H9 (cell line): ENCODE measurements around the gene SSBP3. TPM values are rescaled to one million over a fixed set of nuclear protein-coding genes. Genes with fewer than 3 reads are reported as not detected.

Experiments used
- DNase-seq: peaks from one replicate; pipeline ENCODE4 v3.0.0-alpha.2; 2017
- H2AFZ ChIP-seq: one replicate; pipeline ENCODE4 v1.6.1; 2013; ENCODE audit warnings: mild to moderate bottlenecking, low read length, control low read depth, moderate library complexity
- H2AK5ac ChIP-seq: 2 replicates; pipeline ENCODE4 v1.6.1; 2013; ENCODE audit warnings: low read length, control low read depth, mixed read lengths; ENCODE audit not compliant: insufficient read length
- H2BK120ac ChIP-seq: one replicate; pipeline ENCODE4 v1.6.1; 2013; ENCODE audit warnings: low read depth, mild to moderate bottlenecking, low read length, control low read depth, inconsistent platforms; ENCODE audit not compliant: poor library complexity, severe bottlenecking
- H2BK12ac ChIP-seq: 2 replicates; pipeline ENCODE4 v1.6.1; 2013; ENCODE audit warnings: low read length, control low read depth, mixed read lengths, low read depth; ENCODE audit not compliant: insufficient read length
- H2BK15ac ChIP-seq: 2 replicates; pipeline ENCODE4 v1.6.1; 2013; ENCODE audit warnings: low read depth, low read length, control low read depth
- H2BK20ac ChIP-seq: one replicate; pipeline ENCODE4 v1.6.1; 2013; ENCODE audit warnings: low read depth, mild to moderate bottlenecking, low read length, control low read depth, inconsistent platforms; ENCODE audit not compliant: poor library complexity, severe bottlenecking
- H2BK5ac ChIP-seq: 2 replicates; pipeline ENCODE4 v1.6.1; 2013; ENCODE audit warnings: low read length, control low read depth, mixed read lengths; ENCODE audit not compliant: insufficient read length
- H3K14ac ChIP-seq: 2 replicates; pipeline ENCODE4 v1.6.1; 2013; ENCODE audit warnings: low read length, control low read depth; ENCODE audit not compliant: insufficient read depth
- H3K18ac ChIP-seq: 2 replicates; pipeline ENCODE4 v1.6.1; 2013; ENCODE audit warnings: low read depth, mild to moderate bottlenecking, mixed read lengths, low read length, control low read depth; ENCODE audit not compliant: insufficient read length
- H3K23ac ChIP-seq: 2 replicates; pipeline ENCODE4 v1.6.1; 2013; ENCODE audit warnings: low read length, control low read depth, mixed read lengths, low read depth; ENCODE audit not compliant: insufficient read length
- H3K23me2 ChIP-seq: 2 replicates; pipeline ENCODE4 v1.6.1; 2013; ENCODE audit warnings: low read depth, mild to moderate bottlenecking, mixed read lengths, low read length, control low read depth; ENCODE audit not compliant: insufficient read length, poor library complexity, severe bottlenecking
- H3K27ac ChIP-seq: 2 replicates; pipeline ENCODE4 v1.5.1; 2013; ENCODE audit warnings: low read length, control low read depth, mixed read lengths, low read depth; ENCODE audit not compliant: insufficient read length
- H3K27me3 ChIP-seq: 2 replicates; pipeline ENCODE4 v1.6.1; 2013; ENCODE audit warnings: low read length, control low read depth, inconsistent platforms; ENCODE audit not compliant: insufficient read depth
- H3K4ac ChIP-seq: 2 replicates; pipeline ENCODE4 v1.6.1; 2013; ENCODE audit warnings: low read depth, mild to moderate bottlenecking, control low read depth, inconsistent platforms, low read length, moderate library complexity
- H3K4me1 ChIP-seq: 2 replicates; pipeline ENCODE4 v1.6.1; 2013; ENCODE audit warnings: low read length, control low read depth, inconsistent platforms; ENCODE audit not compliant: insufficient read depth
- H3K4me2 ChIP-seq: 2 replicates; pipeline ENCODE4 v1.6.1; 2013; ENCODE audit warnings: low read length, control low read depth, mixed read lengths; ENCODE audit not compliant: insufficient read length, insufficient read depth
- H3K56ac ChIP-seq: 2 replicates; pipeline ENCODE4 v1.6.1; 2013; ENCODE audit warnings: low read depth, mild to moderate bottlenecking, mixed read lengths, low read length, control low read depth; ENCODE audit not compliant: insufficient read length
- H3K79me1 ChIP-seq: 2 replicates; pipeline ENCODE4 v1.6.1; 2013; ENCODE audit warnings: low read depth, mild to moderate bottlenecking, moderate library complexity, low read length, control low read depth, inconsistent platforms; ENCODE audit not compliant: insufficient read depth, poor library complexity, severe bottlenecking
- H3K79me2 ChIP-seq: 2 replicates; pipeline ENCODE4 v1.6.1; 2013; ENCODE audit warnings: low read length, control low read depth, inconsistent platforms; ENCODE audit not compliant: insufficient read depth
- H3K9ac ChIP-seq: 2 replicates; pipeline ENCODE4 v1.6.1; 2013; ENCODE audit warnings: low read length, control low read depth, mixed read lengths; ENCODE audit not compliant: insufficient read length; ENCODE audit errors: extremely low read depth
- H3K9me3 ChIP-seq: one replicate; pipeline ENCODE4 v1.6.1; 2013; ENCODE audit warnings: low read depth, low read length, inconsistent platforms; ENCODE audit not compliant: control insufficient read depth
- H3T11ph ChIP-seq: one replicate; pipeline ENCODE4 v1.6.1; 2013; ENCODE audit warnings: mild to moderate bottlenecking, low read length, control low read depth, inconsistent platforms
- H4K20me1 ChIP-seq: one replicate; pipeline ENCODE4 v1.6.1; 2013; ENCODE audit not compliant: control insufficient read depth, insufficient read length, insufficient read depth
- H4K5ac ChIP-seq: 2 replicates; pipeline ENCODE4 v1.6.1; 2013; ENCODE audit warnings: low read depth, mild to moderate bottlenecking, mixed read lengths, low read length, control low read depth; ENCODE audit not compliant: insufficient read length
- H4K8ac ChIP-seq: replicated peaks from 2 replicates; pipeline ENCODE4 v1.6.1; 2013; ENCODE audit warnings: low read length, control low read depth, mixed read lengths, low read depth; ENCODE audit not compliant: insufficient read length
- H4K91ac ChIP-seq: 2 replicates; pipeline ENCODE4 v1.6.1; 2013; ENCODE audit warnings: low read depth, mild to moderate bottlenecking, moderate library complexity, mixed read lengths, low read length, control low read depth; ENCODE audit not compliant: insufficient read length
- H3K27ac Mint-ChIP-seq, 3 experiments: 2 replicates in 2 of 3; 3 replicates in 1 of 3; pipeline ENCODE4 v1.8.0; 2020 to 2021; ENCODE audit warnings: mixed read lengths in 3 of 3, mild to moderate bottlenecking in 1 of 3, moderate library complexity in 1 of 3
- H3K27me3 Mint-ChIP-seq: 2 replicates; pipeline ENCODE4 v1.8.0; 2021; ENCODE audit warnings: low read depth, mild to moderate bottlenecking, moderate library complexity, mixed read lengths
- H3K36me3 Mint-ChIP-seq, 3 experiments: 2 replicates in 2 of 3; 3 replicates in 1 of 3; pipeline ENCODE4 v1.8.0; 2020 to 2021; ENCODE audit warnings: low read depth in 3 of 3, mixed read lengths in 3 of 3; ENCODE audit not compliant: insufficient read depth in 1 of 3
- H3K4me1 Mint-ChIP-seq, 2 experiments: 2 replicates each; pipeline ENCODE4 v1.8.0; 2020; ENCODE audit warnings: mixed read lengths in 2 of 2
- H3K4me3 Mint-ChIP-seq, 2 experiments: 2 replicates in 1 of 2; 3 replicates in 1 of 2; pipeline ENCODE4 v1.8.0; 2020 to 2021; ENCODE audit warnings: mild to moderate bottlenecking in 2 of 2, mixed read lengths in 2 of 2, moderate library complexity in 1 of 2
- H3K9me3 Mint-ChIP-seq, 2 experiments: 2 replicates in 1 of 2; 3 replicates in 1 of 2; pipeline ENCODE4 v1.8.0; 2020; ENCODE audit warnings: mild to moderate bottlenecking in 2 of 2, mixed read lengths in 2 of 2, moderate library complexity in 1 of 2
- CTCF ChIP-seq: fragments of 200-600 bp; sonication (generic); conservative IDR thresholded peaks from 3 replicates; pipeline ENCODE4 v1.8.0; 2021; ENCODE audit warnings: antibody characterized with exemption, mild to moderate bottlenecking
- WGBS: extraction: QIAGEN DNeasy Blood & Tissue Kit; methylation state at CpG from one replicate; pipeline ENCODE4 v1.1.7; 2013; ENCODE audit warnings: missing lambda C conversion rate, low lambda C conversion rate, mixed read lengths; ENCODE audit not compliant: insufficient read length; ENCODE audit errors: extremely low coverage; 5-methylcytosine and 5-hydroxymethylcytosine counted together
- total RNA-seq: library from RNA; stranded (reverse); gene quantifications from 2 replicates; pipeline ENCODE4 v1.2.1, GENCODE V29; 2021

SSBP3 gene
- total RNA-seq, 1 experiment from 2014 or later = 126 TPM

GRCh38 chr1:54188291-54188690, 217.9 kb downstream of the SSBP3 start:
- Histone ChIP-seq H3K4me2 (no peak overlapping the region), H3K4ac (no peak overlapping the region), H3K9ac (no peak overlapping the region), H2BK120ac (no peak overlapping the region), H4K8ac (no peak overlapping the region), H3K23me2 (no peaks in the 10 kb centered on the region), H2AK5ac (no peak overlapping the region), H3K27ac (no peak overlapping the region), H2BK20ac (no peak overlapping the region), H3K79me2 (no peaks in the 10 kb centered on the region), H3K23ac (no peak overlapping the region), H3K4me1 (no peaks in the 10 kb centered on the region), H2BK5ac (no peak overlapping the region), H3K9me3 (no peaks in the 10 kb centered on the region), H3T11ph (no peak overlapping the region), H3K56ac (no peak overlapping the region), H2AFZ (no peak overlapping the region), H4K91ac (no peak overlapping the region), H3K14ac (no peak overlapping the region), H2BK15ac (no peak overlapping the region), H3K79me1 (no peaks in the 10 kb centered on the region), H4K5ac (no peak overlapping the region), H3K27me3 (no peaks in the 10 kb centered on the region), H2BK12ac (no peak overlapping the region), H4K20me1 (no peaks in the 10 kb centered on the region), H3K18ac (no peak overlapping the region)
- WGBS = no CpG with 5 or more reads among the region's 1 CpG
- no peak for DNase-seq
- H3K4me3 Mint-ChIP-seq = no peak overlapping the region
- H3K27me3 Mint-ChIP-seq = peaks cover 2% of the 10 kb centered on the region; the same call in 1 of the 2 replicates
- no peak overlapping the region for H3K27ac Mint-ChIP-seq
- no peak for TF ChIP-seq CTCF
- H3K36me3 Mint-ChIP-seq = peaks cover 8 to 21% (median 13%) of the 10 kb centered on the region in 3 experiments; a peak in 6 of 7 replicates
- H3K9me3 Mint-ChIP-seq = no peaks in the 10 kb centered on the region; a peak in 2 of 5 replicates
- no peaks in the 10 kb centered on the region for H3K4me1 Mint-ChIP-seq
